BE2C (cell line): Measurements from ENCODE around the gene RAMP3.

Source experiments
- DNase-seq: peaks from one replicate; pipeline ENCODE4 v3.0.0-alpha.2; 2020
- H3K27me3 ChIP-seq: fragments of 250-450 bp; sonication (Bioruptor Pico); 2 replicates; pipeline ENCODE4 v1.5.1; 2020; ENCODE audit warnings: mild to moderate bottlenecking
- H3K36me3 ChIP-seq: fragments of 250-450 bp; sonication (Bioruptor Pico); 2 replicates; pipeline ENCODE4 v1.5.1; 2020; ENCODE audit warnings: mild to moderate bottlenecking
- H3K4me1 ChIP-seq: fragments of 250-450 bp; sonication (Bioruptor Pico); 2 replicates; pipeline ENCODE4 v1.5.1; 2020
- H3K4me3 ChIP-seq: 2 replicates; pipeline ENCODE4 v1.5.1; 2011; ENCODE audit warnings: low read depth, low read length
- H3K9me3 ChIP-seq: fragments of 250-450 bp; sonication (Bioruptor Pico); 2 replicates; pipeline ENCODE4 v1.5.1; 2020
- CTCF ChIP-seq: IDR thresholded peaks from 2 replicates; pipeline ENCODE4 v1.5.1; 2012; ENCODE audit warnings: mild to moderate bottlenecking, low read depth, low read length

Gene RAMP3

GRCh38 chr7:45220846-45221618 is 63.4 kb downstream of the RAMP3 start:
- Histone ChIP-seq H3K36me3 (no peaks in the 10 kb centered on the region), H3K4me3 (no peak overlapping the region), H3K4me1 (no peaks in the 10 kb centered on the region; the same call in 1 of the 2 replicates), H3K27me3 (no peaks in the 10 kb centered on the region), H3K9me3 (no peaks in the 10 kb centered on the region)
- TF ChIP-seq CTCF: no peak
- no peak for DNase-seq

- Histone ChIP-seq H3K36me3 (no peaks in the 10 kb centered on the region), H3K27me3 (no peaks in the 10 kb centered on the region), H3K4me3 (no peak overlapping the region), H3K4me1 (no peaks in the 10 kb centered on the region; the same call in 1 of the 2 replicates), H3K9me3 (no peaks in the 10 kb centered on the region)
- DNase-seq: no peak
- no peak for TF ChIP-seq CTCF
These were observed 64.5 kb downstream of the RAMP3 start for GRCh38 chr7:45221896-45222604.

GRCh38 chr7:45223078-45223477 is 65.5 kb downstream of the RAMP3 start:
- no peak for TF ChIP-seq CTCF
- Histone ChIP-seq H3K27me3 (no peaks in the 10 kb centered on the region), H3K4me1 (no peaks in the 10 kb centered on the region; the same call in 1 of the 2 replicates), H3K4me3 (no peak overlapping the region), H3K9me3 (no peaks in the 10 kb centered on the region), H3K36me3 (no peaks in the 10 kb centered on the region)
- DNase-seq: no peak

- no peaks in the 10 kb centered on the region for H3K36me3 ChIP-seq
- no peak overlapping the region for H3K4me3 ChIP-seq
- no peaks in the 10 kb centered on the region for H3K9me3 ChIP-seq
- H3K4me1 ChIP-seq: no peaks in the 10 kb centered on the region; the same call in 1 of the 2 replicates
- no peak for TF ChIP-seq CTCF
- no peaks in the 10 kb centered on the region for H3K27me3 ChIP-seq
- DNase-seq: no peak
These were observed 66.4 kb downstream of the RAMP3 start for GRCh38 chr7:45223728-45224630.

GRCh38 chr7:45224832-45225231 is 67.2 kb downstream of the RAMP3 start:
- no peak for DNase-seq
- TF ChIP-seq CTCF: no peak
- no peaks in the 10 kb centered on the region for H3K9me3 ChIP-seq

More at GRCh38 chr7:45224832-45225231, 67.2 kb downstream of the RAMP3 start:
- Histone ChIP-seq H3K27me3 (no peaks in the 10 kb centered on the region), H3K36me3 (no peaks in the 10 kb centered on the region), H3K4me3 (no peak overlapping the region), H3K4me1 (no peaks in the 10 kb centered on the region)
